GM12874 (cell line): Measurements from ENCODE around the gene FASN.

ENCODE experiments used
- CTCF ChIP-seq: IDR thresholded peaks from 2 replicates; pipeline ENCODE4 v1.5.1; 2011; ENCODE audit warnings: low read depth, mild to moderate bottlenecking, control low read depth, low read length, moderate library complexity; ENCODE audit not compliant: insufficient read depth

Gene FASN

GRCh38 chr17:82128287-82128686 is 30.3 kb upstream of the FASN start:
- TF ChIP-seq CTCF, result no peak

- TF ChIP-seq CTCF, result no peak
These were observed 29.7 kb upstream of the FASN start for GRCh38 chr17:82127704-82128103.

GRCh38 chr17:82127315-82127595 is 29.2 kb upstream of the FASN start:
- no peak for TF ChIP-seq CTCF

- no peak for TF ChIP-seq CTCF
These were observed 28.7 kb upstream of the FASN start for GRCh38 chr17:82126556-82127314.

GRCh38 chr17:82124101-82124500 is 26.1 kb upstream of the FASN start:
- no peak for TF ChIP-seq CTCF

GRCh38 chr17:82121660-82122629 is 23.9 kb upstream of the FASN start:
- no peak for TF ChIP-seq CTCF

- TF ChIP-seq CTCF, result no peak
These were observed 23.2 kb upstream of the FASN start for GRCh38 chr17:82121246-82121645.
